Right forelimb (tissue), 1 donor: Measurements from ENCODE around the gene MTFMT.
A peak's percentile ranks its signal among the peaks of the same experiment; 100 is the strongest.
"Not testable (repeated sequence)": the region's sequence is repeated elsewhere in the genome, so short reads cannot be mapped to it uniquely, and the experiment has no call there.

ENCODE experiments used
- DNase-seq: peaks from one replicate; pipeline ENCODE4 v3.0.0-alpha.2; 2018

Gene MTFMT

GRCh38 chr15:65028921-65029735 lies at the start of gene MTFMT:
TSS of gene MTFMT (minus strand) at chr15:65029639. CDS start at chr15:65029613, 26 bp downstream.
- peak; percentile 93 for DNase-seq

GRCh38 chr15:65077981-65078352 lies 48.5 kb upstream of the MTFMT start:
- DNase-seq, result peak; percentile 78

GRCh38 chr15:65077291-65077980 lies 48.0 kb upstream of the MTFMT start:
- DNase-seq, result no peak

- DNase-seq, result no peak
These were observed 47.2 kb upstream of the MTFMT start, which contains the start of gene KBTBD13 for GRCh38 chr15:65076486-65077290. TSS of gene KBTBD13 (plus strand) at chr15:65076746. CDS start at chr15:65076816, 70 bp downstream.

- not testable (repeated sequence) for DNase-seq
These were observed 46.4 kb upstream of the MTFMT start for GRCh38 chr15:65075607-65076395.

- not testable (repeated sequence) for DNase-seq
These were observed 45.5 kb upstream of the MTFMT start for GRCh38 chr15:65074946-65075345.

- no peak for DNase-seq
These were observed 43.2 kb upstream of the MTFMT start for GRCh38 chr15:65072617-65073016.

GRCh38 chr15:65072027-65072426 lies 42.6 kb upstream of the MTFMT start:
- DNase-seq, result no peak

GRCh38 chr15:65071381-65071811 lies 42.0 kb upstream of the MTFMT start:
- DNase-seq, result peak; percentile 61

- DNase-seq, result no peak
These were observed 40.5 kb upstream of the MTFMT start for GRCh38 chr15:65069779-65070546.

GRCh38 chr15:65069179-65069578 lies 39.7 kb upstream of the MTFMT start:
- DNase-seq, result no peak

- no peak for DNase-seq
These were observed 39.0 kb upstream of the MTFMT start for GRCh38 chr15:65068403-65068788.

- no peak for DNase-seq
These were observed 38.4 kb upstream of the MTFMT start, which contains the start of gene RASL12 for GRCh38 chr15:65067645-65068402. TSS of gene RASL12 (minus strand) at chr15:65067991. CDS start at chr15:65067835, 156 bp downstream.

- no peak for DNase-seq
These were observed 37.8 kb upstream of the MTFMT start for GRCh38 chr15:65067317-65067644.

GRCh38 chr15:65066635-65067316 lies 37.3 kb upstream of the MTFMT start:
- no peak for DNase-seq

- no peak for DNase-seq
These were observed 36.7 kb upstream of the MTFMT start for GRCh38 chr15:65066001-65066634.

GRCh38 chr15:65062726-65063125 lies 33.3 kb upstream of the MTFMT start:
- no peak for DNase-seq

GRCh38 chr15:65062061-65062460 lies 32.6 kb upstream of the MTFMT start:
- DNase-seq, result no peak

- DNase-seq, result no peak
These were observed 31.4 kb upstream of the MTFMT start for GRCh38 chr15:65060641-65061397.
